Right lobe of liver (tissue), 6 donors: ENCODE measurements around the gene FEN1. TPM values are rescaled to one million over a fixed set of nuclear protein-coding genes. Genes with fewer than 3 reads are reported as not detected.

Source experiments
- ATAC-seq, 4 donors: fragments of 200-7000 bp; cut with Tn5 transposase; one replicate each; pipeline ENCODE4 v1.9.1; 2020; ENCODE audit warnings: mild to moderate bottlenecking in 4 of 4, moderate library complexity in 4 of 4
- DNase-seq, 3 donors: peaks; one replicate each; pipeline ENCODE4 v3.0.0-alpha.2; 2020
- H3K27ac ChIP-seq, 3 donors: fragments of 200-600 bp; one replicate each; pipeline ENCODE4 v1.8.0; 2022
- H3K27me3 ChIP-seq, 2 donors: fragments of 200-600 bp; one replicate each; pipeline ENCODE4 v1.8.0; 2022
- H3K36me3 ChIP-seq, 4 donors: fragments of 200-600 bp; sonication (generic) in 1 of 4; one replicate each; pipeline versions ENCODE4 v1.5.1 to v1.8.0; 2017 to 2022; ENCODE audit warnings: control low read depth in 1 of 4
- H3K4me1 ChIP-seq, 4 donors: fragments of 200-600 bp; sonication (generic) in 1 of 4; one replicate each; pipeline versions ENCODE4 v1.5.1 to v1.8.0; 2017 to 2022; ENCODE audit warnings: control low read depth in 1 of 4
- H3K4me3 ChIP-seq, 3 donors: fragments of 200-600 bp; one replicate each; pipeline ENCODE4 v1.8.0; 2022
- H3K9me3 ChIP-seq, 4 donors: fragments of 200-600 bp; sonication (generic) in 1 of 4; one replicate each; pipeline versions ENCODE4 v1.5.1 to v1.8.0; 2017 to 2022; ENCODE audit warnings: control low read depth in 1 of 4
- CTCF ChIP-seq, 4 donors: fragments of 200-600 bp in 3 of 4; fragments of 450-650 bp in 1 of 4; IDR thresholded peaks; one replicate each; pipeline versions ENCODE4 v1.5.1 to v1.8.0; 2016 to 2022; ENCODE audit warnings: antibody characterized with exemption in 4 of 4, mild to moderate bottlenecking in 2 of 4
- POLR2A ChIP-seq: fragments of 450-650 bp; IDR thresholded peaks from one replicate; pipeline ENCODE4 v1.6.1; 2017; ENCODE audit warnings: antibody characterized with exemption, mild to moderate bottlenecking
- WGBS: methylation state at CpG from one replicate; pipeline ENCODE4 v1.1.6; 2018; ENCODE audit warnings: low coverage, low lambda C conversion rate; ENCODE audit not compliant: insufficient coverage; ENCODE audit errors: missing lambda C conversion rate; 5-methylcytosine and 5-hydroxymethylcytosine counted together
- intact Hi-C, 2 donors: fragments of 100-400 bp; cut with DNase I; formaldehyde crosslinking; loops; one replicate each; pipeline versions ENCODE4 v1.11.2 to v1.14.1; 2022
- total RNA-seq, 6 experiments: library from RNA; depleted of rRNA in 2 of 6; stranded (reverse); fragments of >200 nt in 2 of 6; fragmentation: NEBNext Ultra II Directional in 3 of 6; extraction: Animal tissue kit (Norgen Biotek cat#: 25700) in 3 of 6; gene quantifications; one replicate each; pipeline versions ENCODE4 v1.1.0 to v1.2.4, GENCODE V29; 2016 to 2023
- donor health status: DM: no; HTN: yes; CAD: no.
- donor health status: DM: no; HTN: no; CAD: no.
- donor health status: DM: no; HTN: no; CAD: no.
- donor health status: DM: no; HTN: yes; CAD: no.
- donor health status: DM: no; HTN: yes; CAD: no.

The FEN1 gene
- total RNA-seq, 6 experiments from 2014 or later, result 4.0 to 13.3 (median 5.4) TPM

GRCh38 chr11:61776561-61777075 lies 16.1 kb upstream of the FEN1 start:
- Histone ChIP-seq H3K36me3 (no peaks in the 10 kb centered on the region), H3K9me3 (no peaks in the 10 kb centered on the region), H3K27ac (no peak overlapping the region), H3K27me3 (no peaks in the 10 kb centered on the region), H3K4me1 (peaks cover 0 to 5% (median 0%) of the 10 kb centered on the region in 4 donors), H3K4me3 (no peak overlapping the region)
- TF ChIP-seq CTCF (IDR thresholded peaks at IDR 0.05) (peak; percentile 72 to 87 (median 78)), POLR2A (no peak)
- intact Hi-C loops, result no loop called here
- ATAC-seq (peak; percentile 69 to 81 (median 77)), DNase-seq (peak; percentile 74 to 76 (median 76))
- no CpG with 5 or more reads among the region's 9 CpGs for WGBS

GRCh38 chr11:61777234-61778090 lies 15.2 kb upstream of the FEN1 start:
- Histone ChIP-seq H3K36me3 (no peaks in the 10 kb centered on the region), H3K27me3 (no peaks in the 10 kb centered on the region), H3K4me1 (peaks cover 0 to 4% (median 0%) of the 10 kb centered on the region in 4 donors), H3K4me3 (peak overlapping the region in 1 of 3 donors; percentile 10), H3K27ac (no peak overlapping the region), H3K9me3 (no peaks in the 10 kb centered on the region)
- intact Hi-C loops, result no loop called here
- TF ChIP-seq POLR2A (no peak), CTCF (IDR thresholded peaks at IDR 0.05) (no peak)
- 65% methylated on average over 13 of the region's 67 CpGs for WGBS
- ATAC-seq (peak; percentile 9 to 28 (median 14)), DNase-seq (peak in 2 of 3 donors; percentile 44 to 61)

GRCh38 chr11:61778357-61778886 lies 14.3 kb upstream of the FEN1 start:
- 69% methylated on average over 3 of the region's 11 CpGs for WGBS
- Histone ChIP-seq H3K27me3 (no peaks in the 10 kb centered on the region), H3K36me3 (no peaks in the 10 kb centered on the region), H3K4me3 (no peak overlapping the region), H3K4me1 (no peaks in the 10 kb centered on the region), H3K9me3 (no peaks in the 10 kb centered on the region), H3K27ac (no peak overlapping the region)
- ATAC-seq (no peak), DNase-seq (no peak)
- intact Hi-C loops, result no loop called here
- no peak for TF ChIP-seq POLR2A
- TF ChIP-seq CTCF (IDR thresholded peaks at IDR 0.05), result no peak

GRCh38 chr11:61778920-61779650 lies 13.6 kb upstream of the FEN1 start:
- no peaks in the 10 kb centered on the region for H3K27me3 ChIP-seq
- ATAC-seq (no peak), DNase-seq (no peak)
- H3K4me1 ChIP-seq, result no peaks in the 10 kb centered on the region
- H3K27ac ChIP-seq, result no peak overlapping the region
- no peaks in the 10 kb centered on the region for H3K9me3 ChIP-seq
- intact Hi-C loops, result no loop called here
- no CpG with 5 or more reads among the region's 24 CpGs for WGBS
- no peak for TF ChIP-seq CTCF (IDR thresholded peaks at IDR 0.05)
- TF ChIP-seq POLR2A, result no peak
- H3K4me3 ChIP-seq, result no peak overlapping the region
- no peaks in the 10 kb centered on the region for H3K36me3 ChIP-seq
